T47D (cell line): ENCODE data around the gene COQ5.
A peak's percentile ranks its signal among the peaks of the same experiment; 100 is the strongest.
"Not testable (repeated sequence)": the region's sequence is repeated elsewhere in the genome, so short reads cannot be mapped to it uniquely, and the experiment has no call there.

Experiments used
- DNase-seq, 2 experiments: peaks; one replicate each; pipeline versions ENCODE4 v3.0.0 to v3.0.0-alpha.2; 2011 to 2012; ENCODE audit warnings: low read depth in 1 of 2, low spot score in 1 of 2
- JUND ChIP-seq: IDR thresholded peaks from 2 replicates; pipeline ENCODE4 v1.6.1; 2012; ENCODE audit warnings: low read depth
- in situ Hi-C: cut with HindIII; loops from 2 replicates; pipeline ENCODE4 v1.10.0; 2016; ENCODE audit warnings: low sequenced_read_pairs, low pct_unique_long_range_greater_than_20kb

Gene COQ5

GRCh38 chr12:120488057-120488640 lies 40.8 kb downstream of the COQ5 start:
- no peak for TF ChIP-seq JUND
- DNase-seq: no peak
- in situ Hi-C loops: no loop called here

GRCh38 chr12:120487552-120487951 lies 41.4 kb downstream of the COQ5 start:
- in situ Hi-C loops, DNase-seq: not testable (repeated sequence)

- in situ Hi-C loops: no loop called here
- TF ChIP-seq JUND: no peak
- DNase-seq: no peak
These were observed 42.7 kb downstream of the COQ5 start for GRCh38 chr12:120485961-120486881.

GRCh38 chr12:120483621-120484020 lies 45.3 kb downstream of the COQ5 start:
- TF ChIP-seq JUND: no peak
- DNase-seq: no peak
- in situ Hi-C loops: no loop called here

- TF ChIP-seq JUND: no peak
- DNase-seq: no peak
- in situ Hi-C loops: no loop called here
These were observed 47.8 kb downstream of the COQ5 start for GRCh38 chr12:120481022-120481767.

- DNase-seq: no peak
- no peak for TF ChIP-seq JUND
- in situ Hi-C loops: no loop called here
These were observed 48.7 kb downstream of the COQ5 start for GRCh38 chr12:120480211-120480610.

GRCh38 chr12:120479458-120479857 lies 49.5 kb downstream of the COQ5 start:
- DNase-seq: peak in 1 of 2 experiments; percentile 64
- in situ Hi-C loops: no loop called here
- no peak for TF ChIP-seq JUND

GRCh38 chr12:120475643-120476042 lies 53.3 kb downstream of the COQ5 start:
- no peak for TF ChIP-seq JUND
- DNase-seq: no peak
- in situ Hi-C loops: no loop called here

- peak; percentile 65 to 91 for DNase-seq
- in situ Hi-C loops: no loop called here
- TF ChIP-seq JUND: peak; percentile 59; the same call in 1 of the 2 replicates
These were observed 54.4 kb downstream of the COQ5 start for GRCh38 chr12:120474616-120474960.

- in situ Hi-C loops: no loop called here
- no peak for DNase-seq
- no peak for TF ChIP-seq JUND
These were observed 54.9 kb downstream of the COQ5 start for GRCh38 chr12:120473807-120474615.

GRCh38 chr12:120472521-120472920 lies 56.4 kb downstream of the COQ5 start:
- no peak for DNase-seq
- TF ChIP-seq JUND: no peak
- in situ Hi-C loops: no loop called here

- in situ Hi-C loops: no loop called here
- DNase-seq: peak in 1 of 2 experiments; percentile 58
- no peak for TF ChIP-seq JUND
These were observed 58.7 kb downstream of the COQ5 start for GRCh38 chr12:120470150-120470784.
